Dermis microvascular lymphatic vessel endothelial cell (primary cell): ENCODE data around the gene KIAA1958. TPM values are rescaled to one million over a fixed set of nuclear protein-coding genes. Genes with fewer than 3 reads are reported as not detected.
"Not testable (repeated sequence)": the region's sequence is repeated elsewhere in the genome, so short reads cannot be mapped to it uniquely, and the experiment has no call there.

Experiments used
- DNase-seq, 2 donors: peaks; one replicate each; pipeline versions ENCODE4 v3.0.0 to v3.0.0-alpha.2; 2010; ENCODE audit warnings: low read depth in 2 of 2
- total RNA-seq: library from RNA; depleted of rRNA; stranded (reverse); fragments of >200 nt; gene quantifications from 2 replicates; pipeline ENCODE4 v1.2.1, GENCODE V29; 2014

The KIAA1958 gene
- total RNA-seq, 1 donor from 2014 or later, result 1.0 TPM

DNA sequence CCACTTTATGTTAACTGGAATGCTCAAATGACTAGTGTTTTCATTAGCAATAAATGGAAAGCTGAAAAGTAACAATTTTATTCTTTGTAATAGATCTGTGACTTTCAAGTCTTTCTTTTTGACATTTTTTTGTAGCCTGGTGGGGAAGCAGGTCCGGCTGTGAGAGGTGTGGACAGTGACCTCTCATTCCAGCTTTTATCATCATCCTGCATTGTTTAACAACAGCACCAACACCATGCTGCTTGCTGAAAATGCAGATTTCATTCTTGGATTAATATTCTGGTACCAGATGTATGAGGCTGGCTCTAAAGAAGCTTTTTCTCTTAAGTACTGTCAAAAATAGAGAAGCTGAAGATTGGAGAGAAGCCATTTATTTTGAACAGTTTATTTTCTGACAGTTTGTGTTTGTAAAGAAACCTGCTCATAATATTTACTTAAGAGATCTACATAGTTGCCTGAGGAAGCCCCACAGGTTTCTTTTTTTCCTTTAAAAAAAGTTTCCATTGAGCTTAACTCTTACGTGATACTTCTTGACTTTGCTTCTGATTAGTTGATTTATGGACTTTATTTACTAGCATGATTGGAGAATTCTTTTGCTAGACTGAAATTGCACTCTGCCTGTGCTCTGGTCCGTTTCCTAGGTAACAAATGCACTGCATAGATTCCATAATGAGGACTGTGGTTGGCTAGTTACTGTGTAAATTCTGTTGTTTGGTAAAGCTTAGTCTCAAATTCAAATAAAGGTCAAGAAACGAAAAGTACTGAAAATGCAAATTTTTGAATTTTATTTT is 3.4 kb downstream of the KIAA1958 start:
- no peak for DNase-seq

- no peak for DNase-seq
Measured at GRCh38 chr9:112493393-112494137, 6.9 kb downstream of the KIAA1958 start.

- DNase-seq, result no peak
Measured at GRCh38 chr9:112494153-112494552, 7.5 kb downstream of the KIAA1958 start.

DNA sequence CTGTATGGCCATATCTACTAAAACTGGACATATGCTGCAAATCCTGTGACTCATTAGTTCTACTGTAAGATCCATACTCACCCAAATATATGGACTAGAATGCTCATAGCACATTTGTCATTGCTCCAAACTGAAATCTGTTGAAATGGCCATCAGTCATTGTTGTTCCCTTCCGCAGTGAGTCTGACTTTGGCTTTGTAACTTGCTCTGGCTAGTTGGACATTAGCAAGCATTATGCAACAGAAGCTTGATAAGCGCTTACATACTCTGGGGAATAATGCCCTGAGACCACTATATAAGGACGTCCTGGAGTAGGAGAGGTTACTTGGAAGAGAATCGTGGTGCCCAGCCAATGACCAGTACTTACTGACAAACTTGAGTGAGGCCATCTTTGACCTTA is 9.0 kb downstream of the KIAA1958 start:
- DNase-seq, result no peak

DNA sequence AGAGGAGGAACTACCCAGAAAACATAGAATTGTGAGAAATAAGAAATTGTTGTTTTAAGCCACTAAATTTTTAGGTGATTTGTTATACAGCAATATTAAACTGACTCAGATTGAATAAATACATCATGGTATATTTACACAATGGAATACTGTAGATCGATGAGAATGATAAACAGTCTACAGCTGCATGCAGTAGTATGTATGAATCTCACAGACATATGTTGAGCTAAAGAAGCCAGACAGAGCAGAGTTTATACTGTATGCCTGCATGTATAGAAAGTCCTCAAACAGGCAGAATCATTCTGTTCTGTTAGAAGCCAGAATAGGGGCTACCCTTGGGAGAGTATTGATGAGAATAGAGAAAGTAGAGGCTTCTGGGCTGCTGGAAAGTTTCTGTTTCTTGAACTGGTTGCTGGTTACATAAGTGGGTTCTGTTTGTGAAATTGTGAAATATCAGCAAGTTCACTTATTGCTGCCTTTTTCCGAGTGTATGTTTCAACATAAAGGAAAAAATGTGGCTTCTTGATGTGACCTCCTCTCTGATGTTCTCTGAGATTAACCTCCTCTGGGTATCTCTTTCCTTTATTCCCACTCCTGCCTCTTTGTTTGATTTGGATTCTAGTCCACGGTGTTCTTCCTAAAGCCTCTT is 9.6 kb downstream of the KIAA1958 start:
- DNase-seq, result no peak

- DNase-seq, result no peak
Measured at GRCh38 chr9:112500842-112501241, 14.2 kb downstream of the KIAA1958 start.

GRCh38 chr9:112501287-112501686 is 14.7 kb downstream of the KIAA1958 start:
- DNase-seq, result no peak

GRCh38 chr9:112502175-112502946 is 15.7 kb downstream of the KIAA1958 start:
- DNase-seq, result no peak

- DNase-seq, result no peak
Measured at GRCh38 chr9:112503170-112503569, 16.5 kb downstream of the KIAA1958 start.

DNA sequence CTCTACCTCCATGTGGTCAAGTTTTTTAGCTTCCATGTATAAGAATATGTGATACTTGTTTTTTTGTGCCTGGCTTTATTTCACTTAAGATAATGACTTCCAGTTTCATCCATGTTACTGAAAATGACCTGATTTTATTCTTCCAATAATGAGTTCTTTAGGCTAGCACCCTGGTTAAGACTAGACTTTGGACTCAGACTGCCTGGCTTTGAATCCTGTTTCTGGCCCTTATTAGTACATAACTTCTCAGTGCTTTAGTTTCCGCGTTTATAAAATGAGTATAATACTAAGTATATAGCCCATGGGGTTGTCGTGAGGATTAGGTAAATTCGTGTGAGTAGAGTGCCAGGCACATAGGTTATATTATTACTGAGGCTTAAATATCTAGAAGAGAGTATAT is 18.5 kb downstream of the KIAA1958 start:
- no peak for DNase-seq

DNA sequence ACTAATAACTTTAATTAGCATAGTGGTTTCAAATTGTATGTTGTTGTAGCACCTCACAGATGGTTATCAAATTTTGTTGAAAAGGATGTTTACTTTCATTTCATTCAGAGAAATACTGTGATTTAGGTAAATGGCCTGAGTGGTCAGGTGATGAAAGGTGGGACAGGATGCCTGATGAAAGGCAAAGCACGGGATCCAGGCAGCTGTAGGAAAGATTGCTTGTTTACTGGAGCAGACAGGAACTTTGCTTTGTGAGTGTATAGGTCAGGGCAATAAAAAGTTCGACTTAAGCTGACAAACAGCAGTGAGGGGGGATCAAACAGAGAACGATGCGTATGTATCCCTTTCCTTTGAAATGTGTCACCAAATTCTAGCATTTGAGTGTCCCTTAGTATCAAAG is 19.0 kb downstream of the KIAA1958 start:
- DNase-seq, result no peak

- DNase-seq, result no peak
Measured at GRCh38 chr9:112506571-112506970, 19.9 kb downstream of the KIAA1958 start.

DNA sequence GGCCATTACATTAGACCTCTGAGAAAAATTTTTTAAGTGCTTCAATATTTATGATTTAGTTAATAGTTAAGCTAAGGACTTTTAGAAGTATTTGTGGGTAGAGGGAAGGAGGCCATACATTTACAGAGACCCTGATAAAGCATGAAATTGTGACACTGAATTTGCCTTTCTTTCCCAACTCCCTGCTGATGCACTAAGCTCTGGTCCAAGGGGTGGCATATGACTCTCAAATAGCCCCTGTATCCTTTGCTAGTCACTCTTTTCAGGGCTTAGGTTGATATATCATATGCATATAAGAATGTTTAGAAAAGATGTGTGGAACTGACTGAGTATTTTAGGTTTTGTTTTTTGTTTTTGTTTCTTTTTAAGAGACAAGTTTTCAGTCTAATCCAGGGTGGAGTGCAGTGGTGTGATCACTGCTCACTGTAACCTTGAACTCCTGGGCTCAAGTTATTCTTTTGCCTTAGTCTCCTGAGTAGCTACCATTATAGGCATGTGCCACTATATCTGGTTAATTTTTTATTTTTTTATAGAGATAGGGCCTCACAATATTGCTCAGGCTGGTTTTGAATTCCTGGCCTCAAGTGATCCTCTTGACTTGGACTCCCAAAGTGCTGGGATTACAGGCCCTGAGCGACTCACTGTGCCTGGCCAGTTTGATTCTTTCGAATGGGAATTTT is 20.5 kb downstream of the KIAA1958 start:
- DNase-seq, result no peak

GRCh38 chr9:112508377-112508776 is 21.8 kb downstream of the KIAA1958 start:
- DNase-seq, result no peak

GRCh38 chr9:112512377-112512776 is 25.8 kb downstream of the KIAA1958 start:
- DNase-seq, result not testable (repeated sequence)

- DNase-seq, result no peak
Measured at GRCh38 chr9:112516769-112517168, 30.1 kb downstream of the KIAA1958 start.

GRCh38 chr9:112520069-112520468 is 33.4 kb downstream of the KIAA1958 start:
- DNase-seq, result no peak

DNA sequence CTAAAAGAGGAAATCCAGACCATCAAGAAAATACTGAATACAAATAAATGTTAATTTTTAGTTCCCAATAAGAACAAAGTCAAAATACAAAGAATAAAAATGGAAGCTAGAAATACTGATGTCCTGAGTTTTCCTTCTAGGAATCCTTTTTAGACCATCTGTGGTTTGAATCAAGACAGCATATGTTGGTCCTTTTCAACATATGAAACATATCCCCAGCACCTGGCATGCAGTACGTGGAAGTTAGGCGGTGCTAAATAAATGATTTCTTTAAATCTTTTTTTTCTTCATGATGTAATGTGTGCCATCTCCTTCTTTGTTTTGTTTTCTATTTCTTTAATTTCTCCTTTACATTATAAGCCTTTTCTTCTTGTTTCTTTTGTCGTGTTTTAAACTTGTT is 34.0 kb downstream of the KIAA1958 start:
- no peak for DNase-seq

DNA sequence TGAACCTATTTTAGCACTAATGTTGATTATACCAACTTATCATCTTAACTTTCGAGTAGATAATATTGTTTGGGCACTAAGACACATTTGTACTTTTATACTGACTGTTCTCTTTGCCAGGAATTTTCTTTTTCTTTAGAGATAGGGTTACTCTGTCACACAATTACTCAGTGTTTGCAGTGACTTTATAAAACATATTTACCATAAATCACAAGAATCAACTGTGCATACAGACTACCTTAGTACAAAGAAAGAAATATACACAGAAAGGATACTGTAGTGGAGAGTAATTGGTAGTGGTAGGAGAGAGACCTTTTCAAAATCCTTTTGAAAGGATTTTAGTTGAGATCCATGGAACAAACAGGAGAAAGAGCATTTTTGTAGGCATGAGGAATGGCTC is 40.3 kb downstream of the KIAA1958 start:
- no peak for DNase-seq

GRCh38 chr9:112527959-112528358 is 41.3 kb downstream of the KIAA1958 start:
- DNase-seq, result no peak

- DNase-seq, result no peak
Measured at GRCh38 chr9:112529316-112529715, 42.7 kb downstream of the KIAA1958 start.
